Adrenal gland (tissue), 5 donors: Measurements from ENCODE around the gene SV2A.

Experiments used
- POLR2A ChIP-seq, 2 donors: fragments of 450-650 bp; IDR thresholded peaks; one replicate each; pipeline ENCODE4 v1.6.1; 2017; ENCODE audit warnings: antibody characterized with exemption in 2 of 2, mild to moderate bottlenecking in 2 of 2, moderate library complexity in 1 of 2
- TF ChIP-seq, protein P1 (sequence below), 6 experiments: fragments of 450-650 bp in 4 of 6; fragments of 200-600 bp in 2 of 6; sonication (generic) in 1 of 6; IDR thresholded peaks; 1 replicate in 5 of 6; 2 replicates in 1 of 6; pipeline versions ENCODE4 v1.5.1 to v1.8.0; 2016 to 2021; ENCODE audit warnings: antibody characterized with exemption in 6 of 6, mild to moderate bottlenecking in 2 of 6, moderate library complexity in 1 of 6
- donor health status: DM: no; HTN: no; CAD: no.

GRCh38 chr1:149879556-149879955, 38.1 kb downstream of the SV2A start:
- no peak for TF ChIP-seq POLR2A (IDR thresholded peaks at IDR 0.05)
- TF ChIP-seq, protein P1, sequence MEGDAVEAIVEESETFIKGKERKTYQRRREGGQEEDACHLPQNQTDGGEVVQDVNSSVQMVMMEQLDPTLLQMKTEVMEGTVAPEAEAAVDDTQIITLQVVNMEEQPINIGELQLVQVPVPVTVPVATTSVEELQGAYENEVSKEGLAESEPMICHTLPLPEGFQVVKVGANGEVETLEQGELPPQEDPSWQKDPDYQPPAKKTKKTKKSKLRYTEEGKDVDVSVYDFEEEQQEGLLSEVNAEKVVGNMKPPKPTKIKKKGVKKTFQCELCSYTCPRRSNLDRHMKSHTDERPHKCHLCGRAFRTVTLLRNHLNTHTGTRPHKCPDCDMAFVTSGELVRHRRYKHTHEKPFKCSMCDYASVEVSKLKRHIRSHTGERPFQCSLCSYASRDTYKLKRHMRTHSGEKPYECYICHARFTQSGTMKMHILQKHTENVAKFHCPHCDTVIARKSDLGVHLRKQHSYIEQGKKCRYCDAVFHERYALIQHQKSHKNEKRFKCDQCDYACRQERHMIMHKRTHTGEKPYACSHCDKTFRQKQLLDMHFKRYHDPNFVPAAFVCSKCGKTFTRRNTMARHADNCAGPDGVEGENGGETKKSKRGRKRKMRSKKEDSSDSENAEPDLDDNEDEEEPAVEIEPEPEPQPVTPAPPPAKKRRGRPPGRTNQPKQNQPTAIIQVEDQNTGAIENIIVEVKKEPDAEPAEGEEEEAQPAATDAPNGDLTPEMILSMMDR (IDR thresholded peaks at IDR 0.05): no peak
